ENCODE measurements around the gene GSDME. TPM values are rescaled to one million over a fixed set of nuclear protein-coding genes. Genes with fewer than 3 reads are reported as not detected.

The GSDME gene
- total RNA-seq, 1 donor from 2014 or later: 8.2 TPM

- Histone ChIP-seq H3K27me3 (ENCODE audit: low read depth) (no peaks in the 10 kb centered on the region), H3K9me3 (no peaks in the 10 kb centered on the region), H3K4me1 (no peaks in the 10 kb centered on the region), H3K4me3 (no peak overlapping the region), H3K36me3 (no peaks in the 10 kb centered on the region), H3K27ac (no peak overlapping the region)
- DNase-seq: no peak
- intact Hi-C loops (cut with DNase I): no loop called here
- ATAC-seq: no peak
- TF ChIP-seq, protein P1, sequence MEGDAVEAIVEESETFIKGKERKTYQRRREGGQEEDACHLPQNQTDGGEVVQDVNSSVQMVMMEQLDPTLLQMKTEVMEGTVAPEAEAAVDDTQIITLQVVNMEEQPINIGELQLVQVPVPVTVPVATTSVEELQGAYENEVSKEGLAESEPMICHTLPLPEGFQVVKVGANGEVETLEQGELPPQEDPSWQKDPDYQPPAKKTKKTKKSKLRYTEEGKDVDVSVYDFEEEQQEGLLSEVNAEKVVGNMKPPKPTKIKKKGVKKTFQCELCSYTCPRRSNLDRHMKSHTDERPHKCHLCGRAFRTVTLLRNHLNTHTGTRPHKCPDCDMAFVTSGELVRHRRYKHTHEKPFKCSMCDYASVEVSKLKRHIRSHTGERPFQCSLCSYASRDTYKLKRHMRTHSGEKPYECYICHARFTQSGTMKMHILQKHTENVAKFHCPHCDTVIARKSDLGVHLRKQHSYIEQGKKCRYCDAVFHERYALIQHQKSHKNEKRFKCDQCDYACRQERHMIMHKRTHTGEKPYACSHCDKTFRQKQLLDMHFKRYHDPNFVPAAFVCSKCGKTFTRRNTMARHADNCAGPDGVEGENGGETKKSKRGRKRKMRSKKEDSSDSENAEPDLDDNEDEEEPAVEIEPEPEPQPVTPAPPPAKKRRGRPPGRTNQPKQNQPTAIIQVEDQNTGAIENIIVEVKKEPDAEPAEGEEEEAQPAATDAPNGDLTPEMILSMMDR (IDR thresholded peaks at IDR 0.05): no peak
Observed at GRCh38 chr7:24773646-24774045, 16.4 kb upstream of the GSDME start.

DNA sequence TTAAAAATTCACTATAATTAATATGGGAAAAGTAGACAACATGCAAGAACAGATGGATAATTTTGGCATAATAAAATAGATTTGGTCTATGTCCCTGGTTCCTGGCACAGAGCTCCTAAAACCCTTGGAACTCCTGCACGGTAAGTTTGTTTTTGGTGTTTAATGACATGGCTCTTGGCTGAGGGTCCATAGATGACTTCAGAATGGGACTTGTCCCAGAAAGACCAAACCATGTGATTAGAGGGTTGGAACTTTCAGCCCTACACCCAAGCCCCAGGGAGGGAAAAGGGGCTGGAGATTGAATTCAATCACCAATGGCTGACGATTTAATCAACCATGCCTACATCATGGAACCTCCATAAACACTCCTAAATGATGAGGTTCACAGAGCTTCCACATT is 12.6 kb upstream of the GSDME start:
- no peaks in the 10 kb centered on the region for H3K36me3 ChIP-seq
- TF ChIP-seq, protein P1 (IDR thresholded peaks at IDR 0.05): no peak
- ATAC-seq: no peak
- no peaks in the 10 kb centered on the region for H3K9me3 ChIP-seq
- no peak overlapping the region for H3K27ac ChIP-seq
- H3K4me1 ChIP-seq: no peaks in the 10 kb centered on the region
- H3K27me3 ChIP-seq (ENCODE audit: low read depth): no peaks in the 10 kb centered on the region
- intact Hi-C loops (cut with DNase I): no loop called here
- no peak overlapping the region for H3K4me3 ChIP-seq
- DNase-seq: no peak

DNA sequence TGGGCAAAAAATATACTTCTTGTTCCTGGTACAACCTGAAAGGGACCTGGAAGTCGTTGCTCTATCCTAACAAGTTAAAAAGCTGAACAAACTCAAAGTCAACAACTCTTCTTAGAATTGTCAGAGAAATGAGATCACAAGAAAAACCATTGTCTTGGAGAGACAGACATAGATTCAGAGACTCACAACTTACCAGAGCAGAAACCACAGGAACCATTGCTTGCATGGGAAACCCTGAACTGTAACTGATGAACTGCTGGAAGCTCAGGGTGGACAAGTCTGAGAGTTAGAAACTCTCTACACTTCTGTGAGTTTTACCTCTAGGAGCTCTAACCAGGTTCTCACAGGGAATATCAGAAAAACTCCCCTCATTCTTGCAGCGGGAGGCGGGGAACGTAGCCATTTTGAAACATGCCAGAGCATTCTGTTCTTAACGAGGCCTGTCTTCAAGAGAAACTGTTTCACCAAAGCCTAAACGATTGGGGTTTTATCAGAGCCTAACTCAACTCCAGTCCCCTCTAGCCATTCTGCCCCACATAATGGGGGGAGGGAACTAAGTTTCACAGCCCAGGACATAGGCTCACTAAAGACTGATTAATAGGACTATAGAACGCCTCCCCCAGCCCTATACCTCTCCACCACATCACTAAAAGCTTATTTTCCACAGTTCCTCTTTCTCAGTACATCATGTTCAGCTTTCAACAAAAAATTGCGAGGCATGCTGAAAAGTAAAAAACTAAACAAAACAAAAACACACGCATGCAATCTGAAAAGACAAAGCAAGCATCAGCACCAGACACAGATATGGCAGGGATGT is 12.0 kb upstream of the GSDME start:
- TF ChIP-seq, protein P1 (IDR thresholded peaks at IDR 0.05): no peak
- Histone ChIP-seq H3K4me3 (no peak overlapping the region), H3K9me3 (no peaks in the 10 kb centered on the region), H3K27ac (no peak overlapping the region), H3K36me3 (no peaks in the 10 kb centered on the region), H3K27me3 (ENCODE audit: low read depth) (no peaks in the 10 kb centered on the region), H3K4me1 (no peaks in the 10 kb centered on the region)
- no peak for DNase-seq
- intact Hi-C loops (cut with DNase I): no loop called here
- ATAC-seq: no peak

GRCh38 chr7:24767878-24768569 is 10.8 kb upstream of the GSDME start:
- H3K27me3 ChIP-seq (ENCODE audit: low read depth): no peaks in the 10 kb centered on the region
- H3K4me3 ChIP-seq: no peak overlapping the region
- no peaks in the 10 kb centered on the region for H3K9me3 ChIP-seq
- no peaks in the 10 kb centered on the region for H3K36me3 ChIP-seq
- ATAC-seq: no peak
- intact Hi-C loops (cut with DNase I): no loop called here
- H3K4me1 ChIP-seq: no peaks in the 10 kb centered on the region
- H3K27ac ChIP-seq: no peak overlapping the region
- TF ChIP-seq, protein P1 (IDR thresholded peaks at IDR 0.05): no peak
- DNase-seq: no peak

- Histone ChIP-seq H3K4me3 (no peak overlapping the region), H3K9me3 (no peaks in the 10 kb centered on the region), H3K27ac (no peak overlapping the region), H3K36me3 (no peaks in the 10 kb centered on the region), H3K4me1 (no peaks in the 10 kb centered on the region), H3K27me3 (ENCODE audit: low read depth) (no peaks in the 10 kb centered on the region)
- no peak for ATAC-seq
- intact Hi-C loops (cut with DNase I): no loop called here
- no peak for DNase-seq
- TF ChIP-seq, protein P1 (IDR thresholded peaks at IDR 0.05): no peak
Observed at GRCh38 chr7:24764972-24765744, 7.9 kb upstream of the GSDME start.
